ENCODE results near the gene CNN2. TPM values are rescaled to one million over a fixed set of nuclear protein-coding genes. Genes with fewer than 3 reads are reported as not detected.
A peak's percentile ranks its signal among the peaks of the same experiment; 100 is the strongest.

Gene CNN2
- polyA plus RNA-seq, 3 donors: 163 to 196 (median 180) TPM

DNA sequence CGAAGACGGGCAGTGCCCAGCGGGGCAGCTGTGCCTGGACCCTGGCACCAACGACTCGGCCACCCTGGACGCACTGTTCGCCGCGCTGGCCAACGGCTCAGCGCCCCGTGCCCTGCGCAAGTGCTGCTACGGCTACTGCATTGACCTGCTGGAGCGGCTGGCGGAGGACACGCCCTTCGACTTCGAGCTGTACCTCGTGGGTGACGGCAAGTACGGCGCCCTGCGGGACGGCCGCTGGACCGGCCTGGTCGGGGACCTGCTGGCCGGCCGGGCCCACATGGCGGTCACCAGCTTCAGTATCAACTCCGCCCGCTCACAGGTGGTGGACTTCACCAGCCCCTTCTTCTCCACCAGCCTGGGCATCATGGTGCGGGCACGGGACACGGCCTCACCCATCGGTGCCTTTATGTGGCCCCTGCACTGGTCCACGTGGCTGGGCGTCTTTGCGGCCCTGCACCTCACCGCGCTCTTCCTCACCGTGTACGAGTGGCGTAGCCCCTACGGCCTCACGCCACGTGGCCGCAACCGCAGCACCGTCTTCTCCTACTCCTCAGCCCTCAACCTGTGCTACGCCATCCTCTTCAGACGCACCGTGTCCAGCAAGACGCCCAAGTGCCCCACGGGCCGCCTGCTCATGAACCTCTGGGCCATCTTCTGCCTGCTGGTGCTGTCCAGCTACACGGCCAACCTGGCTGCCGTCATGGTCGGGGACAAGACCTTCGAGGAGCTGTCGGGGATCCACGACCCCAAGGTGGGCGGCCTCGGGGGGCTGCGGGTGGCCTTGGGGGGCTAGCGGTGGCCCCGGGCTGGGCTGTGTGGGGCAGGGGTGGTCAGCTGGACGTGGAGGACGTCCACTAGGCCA lies 21.4 kb upstream of the CNN2 start:
- no peak for DNase-seq (ENCODE audit: extremely low read depth in 1 of 11, low read depth in 9 of 11, low spot score in 4 of 11)

DNA sequence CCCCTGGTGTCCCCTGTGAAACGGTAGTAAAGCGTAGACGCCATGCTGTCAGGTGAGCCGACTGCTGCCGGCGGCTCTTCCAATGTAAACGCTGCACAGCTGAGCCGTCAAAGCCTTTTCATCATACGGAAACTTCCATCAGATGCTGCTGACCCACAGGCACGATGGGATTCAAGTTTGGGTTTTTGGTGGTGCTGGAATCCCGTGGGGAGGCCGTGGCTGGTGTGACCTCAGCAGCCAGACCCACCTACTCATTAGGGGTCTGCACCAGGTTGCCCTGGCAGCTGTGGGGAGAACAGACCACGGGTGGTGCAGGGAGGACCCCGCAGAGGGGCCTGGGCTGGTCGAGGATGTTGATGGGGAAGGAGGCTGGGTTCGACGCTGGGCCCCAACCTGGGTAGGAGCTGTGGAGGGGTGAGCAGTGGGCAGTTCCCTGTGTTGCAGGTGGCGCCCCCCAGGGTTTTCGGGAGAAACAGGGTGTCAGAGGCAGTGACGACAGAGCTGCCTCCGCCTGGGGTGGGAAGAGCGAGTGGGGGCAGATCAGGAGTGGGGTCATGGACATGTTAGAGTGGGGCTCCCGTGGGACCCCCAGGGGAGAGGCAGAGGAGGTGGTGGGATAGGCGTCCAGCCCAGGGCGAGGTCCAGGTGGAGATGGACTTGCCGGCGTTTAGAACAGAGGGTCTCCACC lies 19.6 kb upstream of the CNN2 start:
- no peak for DNase-seq (ENCODE audit: extremely low read depth in 1 of 11, low read depth in 9 of 11, low spot score in 4 of 11)

DNA sequence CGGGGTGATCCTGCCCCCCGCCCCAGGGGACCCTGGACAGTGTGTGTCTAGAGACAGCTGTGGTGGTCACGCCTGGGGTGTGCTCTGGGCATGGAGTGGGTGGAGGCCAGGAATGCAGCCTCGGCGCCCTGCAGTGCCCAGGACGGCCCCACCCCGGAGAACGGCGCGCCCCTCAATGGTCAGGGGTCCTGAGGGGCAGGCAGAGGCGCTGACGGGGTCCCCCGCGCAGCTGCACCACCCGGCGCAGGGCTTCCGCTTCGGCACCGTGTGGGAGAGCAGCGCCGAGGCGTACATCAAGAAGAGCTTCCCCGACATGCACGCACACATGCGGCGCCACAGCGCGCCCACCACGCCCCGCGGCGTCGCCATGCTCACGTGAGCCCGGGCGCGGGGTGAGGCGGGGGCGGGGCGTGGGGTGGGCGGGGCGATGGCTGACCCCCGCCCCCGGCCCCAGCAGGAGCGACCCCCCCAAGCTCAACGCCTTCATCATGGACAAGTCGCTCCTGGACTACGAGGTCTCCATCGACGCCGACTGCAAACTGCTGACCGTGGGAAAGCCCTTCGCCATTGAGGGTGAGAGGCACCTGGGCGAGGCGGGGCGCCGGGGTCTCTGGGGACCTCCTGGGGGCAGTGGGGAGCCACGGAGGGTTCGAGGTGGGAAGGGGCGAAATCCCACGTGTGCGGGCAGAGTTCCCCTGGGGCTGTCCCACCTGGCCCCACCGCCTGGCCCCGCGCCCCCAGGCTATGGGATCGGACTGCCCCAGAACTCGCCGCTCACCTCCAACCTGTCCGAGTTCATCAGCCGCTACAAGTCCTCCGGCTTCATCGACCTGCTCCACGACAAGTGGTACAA lies 18.8 kb upstream of the CNN2 start:
- DNase-seq (ENCODE audit: extremely low read depth in 1 of 11, low read depth in 9 of 11, low spot score in 4 of 11): no peak

DNA sequence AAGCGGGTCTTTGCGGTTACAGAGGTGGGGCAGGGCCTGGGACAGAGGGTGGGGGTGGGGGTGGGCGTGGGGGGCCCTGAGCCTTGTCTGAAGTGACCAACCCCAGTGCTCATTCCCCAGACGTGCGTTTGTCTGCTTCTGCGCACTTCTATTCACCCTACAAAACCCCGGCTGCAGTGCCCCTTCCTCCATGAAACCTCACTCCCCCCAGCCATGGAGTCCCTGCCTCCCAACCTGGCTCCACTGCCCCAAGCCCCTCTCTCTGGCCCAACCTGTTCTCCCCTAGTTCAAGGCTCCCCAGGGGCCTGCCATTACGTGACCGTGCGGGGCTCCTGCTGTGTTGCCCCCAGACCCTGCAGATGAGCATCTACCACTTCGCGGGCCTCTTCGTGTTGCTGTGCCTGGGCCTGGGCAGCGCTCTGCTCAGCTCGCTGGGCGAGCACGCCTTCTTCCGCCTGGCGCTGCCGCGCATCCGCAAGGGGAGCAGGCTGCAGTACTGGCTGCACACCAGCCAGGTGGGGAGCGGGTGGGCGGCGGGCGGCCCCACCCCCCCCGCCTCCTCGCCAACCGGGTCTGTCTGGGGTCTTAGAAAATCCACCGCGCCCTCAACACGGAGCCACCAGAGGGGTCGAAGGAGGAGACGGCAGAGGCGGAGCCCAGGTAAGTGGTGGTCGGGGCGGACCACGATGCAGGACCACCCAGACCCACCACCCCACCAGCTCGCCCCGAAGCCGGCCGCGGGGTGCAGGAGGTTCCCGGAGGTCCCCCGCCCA lies 18.0 kb upstream of the CNN2 start:
- no peak for DNase-seq (ENCODE audit: extremely low read depth in 1 of 11, low read depth in 9 of 11, low spot score in 4 of 11)

DNA sequence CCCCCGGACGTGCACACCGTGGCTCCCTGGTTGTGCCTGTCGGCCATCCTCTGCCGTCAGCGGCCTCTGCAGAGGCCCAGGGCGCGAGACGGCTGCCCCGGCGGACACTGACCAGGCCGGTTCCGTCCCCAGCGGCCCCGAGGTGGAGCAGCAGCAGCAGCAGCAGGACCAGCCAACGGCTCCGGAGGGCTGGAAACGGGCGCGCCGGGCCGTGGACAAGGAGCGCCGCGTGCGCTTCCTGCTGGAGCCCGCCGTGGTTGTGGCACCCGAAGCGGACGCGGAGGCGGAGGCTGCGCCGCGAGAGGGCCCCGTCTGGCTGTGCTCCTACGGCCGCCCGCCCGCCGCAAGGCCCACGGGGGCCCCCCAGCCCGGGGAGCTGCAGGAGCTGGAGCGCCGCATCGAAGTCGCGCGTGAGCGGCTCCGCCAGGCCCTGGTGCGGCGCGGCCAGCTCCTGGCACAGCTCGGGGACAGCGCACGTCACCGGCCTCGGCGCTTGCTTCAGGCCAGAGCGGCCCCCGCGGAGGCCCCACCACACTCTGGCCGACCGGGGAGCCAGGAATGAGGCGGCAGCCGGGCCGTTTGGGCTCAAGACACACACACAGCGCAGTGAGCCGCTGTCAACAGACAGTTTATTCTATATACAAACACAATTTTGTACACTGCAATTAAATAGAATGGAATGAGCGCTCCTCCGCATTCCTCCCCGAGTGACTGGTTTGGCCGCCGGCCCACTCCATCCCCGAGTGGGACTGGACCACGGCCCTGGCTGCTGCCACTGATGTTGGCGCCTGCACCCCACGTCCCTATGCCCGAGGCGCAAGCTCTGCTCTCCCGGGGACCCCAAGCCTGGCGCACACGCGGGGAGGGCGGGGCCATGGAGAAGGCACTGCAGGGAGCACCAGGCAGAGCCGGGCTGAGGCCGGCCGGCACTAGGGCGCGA lies 17.1 kb upstream of the CNN2 start:
- DNase-seq (ENCODE audit: extremely low read depth in 1 of 11, low read depth in 9 of 11, low spot score in 4 of 11): peak in 1 of 11 donors; percentile 63

DNA sequence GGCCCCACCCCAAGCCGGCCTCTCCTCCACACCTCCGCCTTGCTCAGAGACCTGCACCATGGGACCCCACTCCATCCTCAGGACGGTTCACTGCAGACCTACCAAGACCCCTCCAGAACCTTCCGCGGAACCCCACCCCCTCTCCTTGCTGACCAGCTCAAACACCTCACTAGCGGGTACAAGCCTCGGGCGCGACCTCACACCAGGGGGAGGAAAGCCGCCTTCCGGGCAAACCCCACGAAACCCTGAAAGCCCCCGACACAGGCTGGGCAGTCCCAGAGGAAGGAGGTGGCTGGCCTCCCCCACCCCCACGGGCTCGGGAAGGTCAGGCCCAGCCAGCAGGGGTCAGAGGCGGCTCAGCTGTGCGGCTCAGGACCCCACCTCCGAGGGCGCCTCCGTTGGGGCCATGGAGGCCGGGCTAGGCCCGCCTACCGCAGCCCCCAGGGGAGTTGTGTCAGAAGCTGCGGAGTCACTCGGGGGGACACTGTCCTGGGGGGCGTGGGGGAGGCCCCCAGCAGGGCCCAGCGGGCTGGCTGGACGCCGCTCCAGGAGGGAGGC lies 16.3 kb upstream of the CNN2 start:
- DNase-seq (ENCODE audit: extremely low read depth in 1 of 11, low read depth in 9 of 11, low spot score in 4 of 11): no peak

DNA sequence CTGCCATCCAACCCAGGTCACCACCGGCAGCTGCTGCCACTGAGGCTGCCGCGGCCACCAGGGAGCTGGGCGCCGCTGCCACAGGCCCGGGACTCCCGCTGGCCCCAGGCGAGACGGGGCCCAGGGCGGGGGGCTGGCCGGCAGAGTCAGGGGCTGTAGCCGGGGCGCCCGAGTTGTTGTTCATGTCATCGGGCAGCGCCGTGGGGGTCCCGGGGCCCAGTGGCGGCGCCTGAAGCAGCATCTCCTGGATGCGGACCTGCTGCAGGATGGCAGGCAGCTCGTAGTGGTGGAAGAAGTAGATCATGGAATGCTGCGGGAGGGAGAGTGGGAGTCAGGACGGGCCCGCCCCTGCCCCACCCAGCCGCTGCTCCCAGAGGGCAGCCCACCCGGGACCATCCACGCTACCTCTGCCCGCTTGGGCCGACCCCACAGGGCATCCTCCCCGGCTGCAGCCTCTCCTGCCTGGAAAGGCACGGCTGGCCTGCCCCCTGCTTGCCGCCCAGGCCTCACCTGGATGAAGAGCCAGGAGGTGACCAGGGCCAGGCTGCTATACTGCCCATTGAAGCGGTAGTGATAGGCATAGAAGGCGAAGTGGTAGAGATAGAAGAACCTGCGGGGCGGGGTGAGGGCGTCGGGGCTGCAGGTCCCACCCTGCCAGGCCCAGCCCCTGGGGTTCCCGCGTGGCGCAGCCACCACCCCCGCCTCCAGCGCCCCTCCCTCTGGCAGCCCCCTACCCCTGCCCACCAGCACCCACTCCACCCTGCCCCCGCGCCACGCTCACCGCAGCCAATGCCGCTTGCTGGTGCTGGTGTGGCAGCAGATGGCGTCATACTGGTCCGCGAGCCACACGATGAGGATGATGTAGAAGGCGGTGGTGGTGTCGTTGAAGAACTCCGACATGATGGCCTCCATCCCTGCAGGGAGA lies 15.6 kb upstream of the CNN2 start:
- DNase-seq (ENCODE audit: extremely low read depth in 1 of 11, low read depth in 9 of 11, low spot score in 4 of 11): no peak

DNA sequence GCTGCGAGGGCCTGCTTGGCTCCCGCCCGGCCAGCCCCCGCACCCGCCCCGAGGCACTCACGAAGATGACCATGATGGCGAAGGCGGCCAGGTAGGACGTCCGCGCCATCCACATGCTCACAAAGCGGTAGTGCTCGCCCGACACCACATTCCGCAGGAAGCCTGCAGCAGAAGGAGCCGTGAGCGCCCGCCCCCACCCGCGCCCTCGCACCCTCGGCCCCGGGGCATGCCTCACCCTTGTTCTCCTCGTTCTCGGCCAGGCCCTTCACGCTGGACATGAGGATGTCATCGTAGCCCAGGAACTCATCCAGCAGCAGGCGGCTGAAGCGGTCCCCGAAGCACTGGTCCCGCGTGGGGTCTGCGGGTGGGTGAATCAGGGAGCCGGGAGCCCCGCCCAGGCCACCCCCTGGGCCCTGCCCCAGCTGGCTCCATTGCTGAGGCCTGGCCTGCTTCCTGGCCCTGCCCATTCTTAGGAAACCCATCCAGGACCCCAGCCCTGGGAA lies 14.5 kb upstream of the CNN2 start:
- no peak for DNase-seq (ENCODE audit: extremely low read depth in 1 of 11, low read depth in 9 of 11, low spot score in 4 of 11)

DNA sequence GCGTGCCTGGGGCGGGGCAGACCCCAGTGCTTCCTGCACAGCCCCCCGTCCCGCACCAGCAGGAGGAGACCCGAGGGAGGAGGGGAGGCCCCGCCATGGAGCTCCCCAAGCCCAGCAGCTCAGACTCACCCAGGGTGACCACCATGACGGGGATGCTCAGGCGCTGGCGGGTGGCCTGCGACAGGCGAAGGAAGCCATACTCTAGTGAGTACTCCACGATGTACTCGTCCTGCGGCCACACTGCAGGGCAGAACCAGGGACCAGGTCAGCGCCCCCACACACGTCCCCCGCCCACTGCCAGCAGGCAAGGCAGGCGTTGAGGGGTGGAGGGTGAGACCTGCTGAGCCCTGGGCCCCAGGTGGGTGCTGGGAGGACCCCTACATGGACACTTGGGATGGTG lies 14.1 kb upstream of the CNN2 start:
- DNase-seq (ENCODE audit: extremely low read depth in 1 of 11, low read depth in 9 of 11, low spot score in 4 of 11): no peak

DNA sequence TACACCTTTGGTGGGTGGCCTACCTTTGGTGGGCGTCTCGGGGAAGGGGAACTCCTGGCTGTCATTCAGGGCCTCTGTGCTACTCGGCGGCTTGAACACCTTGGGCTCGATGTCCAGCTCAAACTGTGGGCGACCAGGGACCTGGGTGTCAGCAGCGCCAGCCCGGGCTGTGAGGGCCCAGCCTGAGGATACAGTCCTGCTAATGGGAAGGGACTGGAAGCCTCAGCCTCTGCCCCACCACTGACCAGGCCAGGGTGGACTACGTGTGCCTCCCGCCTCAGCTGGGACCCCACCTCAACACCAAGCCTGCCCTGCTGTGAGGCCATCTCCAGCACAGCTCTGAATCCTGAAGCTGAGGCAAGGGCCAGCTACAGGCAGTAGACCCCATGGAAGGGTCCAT lies 13.2 kb upstream of the CNN2 start:
- no peak for DNase-seq (ENCODE audit: extremely low read depth in 1 of 11, low read depth in 9 of 11, low spot score in 4 of 11)

DNA sequence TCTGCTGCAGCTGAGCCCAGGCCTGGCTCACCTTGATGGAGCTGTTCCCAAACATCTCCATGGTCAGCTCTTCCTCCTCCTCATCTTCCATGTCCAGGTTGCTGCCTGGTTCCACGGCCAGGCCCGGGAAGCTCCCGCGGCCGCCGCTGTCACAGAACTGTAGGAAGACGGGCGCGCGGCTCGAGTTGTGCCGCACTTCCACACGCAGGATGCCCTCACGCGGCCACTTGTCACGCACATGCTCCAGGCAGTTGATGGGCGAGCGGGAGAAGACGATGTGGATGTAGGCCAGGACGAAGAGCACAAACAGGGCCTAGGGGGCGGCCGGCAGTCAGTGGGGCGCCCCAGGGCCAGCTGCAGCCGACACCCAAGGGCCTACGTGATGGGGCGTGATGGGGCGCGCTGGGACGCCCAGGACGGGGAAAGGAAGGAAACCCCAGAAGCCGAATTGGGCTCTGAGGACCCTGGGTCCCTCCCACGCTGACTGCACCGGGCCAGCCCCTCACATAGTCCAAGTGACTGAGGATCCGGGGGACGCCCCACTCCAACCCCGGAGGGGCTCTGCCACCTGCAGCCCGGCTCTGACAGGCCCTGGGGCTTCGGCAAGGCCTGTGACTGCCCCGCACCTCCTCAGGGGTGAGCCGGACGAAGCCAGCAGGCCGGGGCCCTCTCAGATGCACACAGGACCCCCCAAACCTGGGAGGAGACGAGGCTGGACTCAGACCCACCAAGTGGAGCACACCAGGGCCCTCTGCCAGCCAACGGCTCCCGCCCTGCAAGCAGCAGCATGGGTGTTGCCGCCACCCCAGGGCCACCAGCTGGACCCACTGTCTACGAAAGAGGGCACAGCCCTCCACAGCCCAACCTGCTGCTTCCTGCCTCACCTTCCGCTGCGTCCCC lies 12.0 kb upstream of the CNN2 start:
- DNase-seq (ENCODE audit: extremely low read depth in 1 of 11, low read depth in 9 of 11, low spot score in 4 of 11): no peak

DNA sequence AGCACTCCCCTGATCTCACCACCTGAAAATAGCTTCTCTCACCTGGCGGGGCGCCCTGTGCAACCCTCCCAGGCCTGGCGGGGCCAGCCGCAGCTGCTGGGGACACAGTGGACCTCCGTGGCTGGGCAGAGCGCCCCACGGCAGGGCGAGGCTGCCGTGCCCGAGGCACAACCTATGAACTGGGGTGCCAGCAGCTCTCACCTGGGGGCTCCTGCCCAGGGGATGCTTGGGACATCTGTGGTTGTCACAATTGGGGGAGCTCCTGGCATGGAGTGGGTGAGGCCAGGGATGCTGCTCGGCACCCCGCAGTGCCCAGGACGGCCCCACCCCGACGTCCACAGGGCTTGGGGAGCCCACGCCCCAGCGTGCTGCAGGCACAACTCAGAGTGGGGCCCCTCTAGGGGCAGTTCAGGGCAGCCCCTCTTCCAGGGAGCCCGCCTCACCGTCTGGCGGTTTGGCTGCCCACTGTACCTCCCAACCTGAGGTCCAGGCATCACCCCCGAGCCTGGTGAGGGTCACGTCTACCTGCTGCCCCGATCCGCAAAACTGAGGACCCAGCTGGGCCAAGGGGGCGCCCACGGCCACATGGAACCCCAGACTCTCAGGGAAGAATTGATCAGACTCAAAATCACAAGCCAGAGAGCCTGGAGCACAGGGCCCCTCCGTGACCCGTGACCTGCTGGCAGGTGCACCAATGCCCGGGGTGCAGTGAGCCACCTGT lies 11.2 kb upstream of the CNN2 start:
- no peak for DNase-seq (ENCODE audit: extremely low read depth in 1 of 11, low read depth in 9 of 11, low spot score in 4 of 11)

DNA sequence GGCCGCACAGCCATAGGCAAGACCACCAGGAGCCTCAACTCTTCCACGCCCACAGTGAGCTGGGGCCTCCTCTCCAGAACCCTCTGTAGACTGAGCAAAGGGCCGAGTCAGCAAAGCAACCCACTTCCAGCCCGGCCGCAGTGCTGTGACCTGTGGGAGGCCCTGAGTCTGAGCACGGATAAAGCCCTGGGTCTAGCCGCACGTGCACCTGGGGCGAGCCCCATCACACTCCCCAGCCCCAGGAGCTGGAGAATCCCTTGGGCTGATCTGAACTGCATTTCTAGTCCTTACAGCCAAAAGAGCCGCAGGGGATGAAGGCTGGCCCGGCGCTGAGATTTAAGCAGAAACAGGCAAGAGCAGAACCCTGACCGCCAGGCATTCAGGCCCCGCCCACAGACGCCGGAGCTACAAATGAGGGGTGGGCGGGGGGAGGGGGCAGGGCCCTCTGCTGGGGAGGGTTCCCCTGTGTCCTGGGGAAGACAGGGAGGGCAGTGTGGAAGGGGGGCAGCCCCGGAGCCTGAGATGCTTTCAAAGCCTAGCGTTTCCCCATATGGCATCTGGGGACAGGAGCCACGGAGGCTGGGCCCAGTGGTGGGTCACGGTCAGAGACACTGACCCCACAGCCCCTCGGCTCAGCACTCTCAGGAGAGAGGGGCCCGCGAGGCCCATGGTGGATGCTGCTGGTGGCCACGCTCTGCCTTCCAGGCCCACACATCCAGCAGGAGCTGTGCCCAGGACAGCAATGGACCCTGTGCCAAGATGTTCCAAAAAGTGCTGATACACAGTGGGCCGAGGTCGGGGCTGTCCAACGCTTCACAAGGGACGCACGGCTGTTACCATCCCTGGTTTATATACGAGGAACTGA lies 10.4 kb upstream of the CNN2 start:
- DNase-seq (ENCODE audit: extremely low read depth in 1 of 11, low read depth in 9 of 11, low spot score in 4 of 11): no peak

DNA sequence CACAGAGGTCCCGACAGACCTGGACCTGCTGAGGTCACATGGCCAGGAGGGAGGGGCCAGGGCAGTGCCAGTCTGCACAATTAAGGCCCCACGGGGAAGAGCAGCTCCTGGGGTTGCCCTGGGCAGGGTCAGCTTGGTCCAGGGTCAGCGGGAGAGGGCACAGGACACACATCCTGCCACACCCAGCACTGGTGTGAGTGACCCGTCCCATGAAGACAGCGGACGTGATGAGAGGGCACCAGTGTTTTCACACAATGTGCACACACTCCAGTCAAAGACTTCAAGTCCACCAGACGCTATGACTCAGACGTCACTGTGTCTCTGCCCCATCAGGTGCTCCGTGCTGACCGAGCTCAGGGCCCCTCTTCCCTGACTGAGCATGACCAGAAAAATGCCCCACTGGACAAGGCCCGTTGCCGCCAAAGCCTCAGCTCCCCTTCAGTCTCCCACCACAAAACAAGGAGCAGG lies 9.7 kb upstream of the CNN2 start:
- DNase-seq (ENCODE audit: extremely low read depth in 1 of 11, low read depth in 9 of 11, low spot score in 4 of 11): no peak

Data from renal cortex interstitium (tissue), 11 donors.